Measurements from ENCODE around the gene CAV3.

CAV3 gene

DNA sequence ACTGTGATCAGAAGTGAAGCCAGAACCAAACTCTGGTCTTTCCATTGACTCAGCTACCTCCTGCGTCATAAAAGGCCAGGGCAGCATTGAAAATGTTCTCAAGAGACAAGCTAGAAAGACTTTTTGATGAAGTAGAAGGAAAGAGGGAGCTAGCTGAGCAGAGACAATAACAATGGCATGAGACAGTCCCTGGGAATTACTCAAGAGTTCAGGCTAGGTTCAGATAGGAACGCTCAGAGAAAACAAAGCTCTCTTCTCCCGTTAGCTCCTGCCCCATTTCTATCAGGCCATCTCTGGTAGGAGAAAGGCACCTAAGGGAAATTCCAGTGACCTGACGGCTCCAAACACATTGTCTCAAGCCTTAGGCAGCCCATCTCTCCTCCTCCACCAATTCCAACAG, 42.8 kb downstream of the CAV3 start:
- Histone ChIP-seq H3K4me1 (ENCODE audit: low read length) (peaks cover 15% of the 10 kb centered on the region), H3K4me3 (ENCODE audit: low read length) (no peak overlapping the region), H3K27ac (ENCODE audit: low read length) (no peak overlapping the region), H3K36me3 (replicated peaks; ENCODE audit: low read depth, low read length) (no peaks in the 10 kb centered on the region), H3K27me3 (ENCODE audit: low read depth, low read length) (no peaks in the 10 kb centered on the region), H3K9me3 (ENCODE audit: insufficient read depth, low read length) (no peaks in the 10 kb centered on the region), H2AFZ (ENCODE audit: low read depth, low read length) (no peak overlapping the region), H3K79me2 (ENCODE audit: low read length) (no peaks in the 10 kb centered on the region), H3K4me2 (ENCODE audit: low read length) (no peak overlapping the region), H4K20me1 (ENCODE audit: insufficient read depth, low read length) (no peaks in the 10 kb centered on the region), H3K9ac (ENCODE audit: low read length) (no peak overlapping the region)
- TF ChIP-seq EZH2phosphoT487 (IDR thresholded peaks at IDR 0.05; ENCODE audit: low read depth) = no peak
- TF ChIP-seq, protein P1, sequence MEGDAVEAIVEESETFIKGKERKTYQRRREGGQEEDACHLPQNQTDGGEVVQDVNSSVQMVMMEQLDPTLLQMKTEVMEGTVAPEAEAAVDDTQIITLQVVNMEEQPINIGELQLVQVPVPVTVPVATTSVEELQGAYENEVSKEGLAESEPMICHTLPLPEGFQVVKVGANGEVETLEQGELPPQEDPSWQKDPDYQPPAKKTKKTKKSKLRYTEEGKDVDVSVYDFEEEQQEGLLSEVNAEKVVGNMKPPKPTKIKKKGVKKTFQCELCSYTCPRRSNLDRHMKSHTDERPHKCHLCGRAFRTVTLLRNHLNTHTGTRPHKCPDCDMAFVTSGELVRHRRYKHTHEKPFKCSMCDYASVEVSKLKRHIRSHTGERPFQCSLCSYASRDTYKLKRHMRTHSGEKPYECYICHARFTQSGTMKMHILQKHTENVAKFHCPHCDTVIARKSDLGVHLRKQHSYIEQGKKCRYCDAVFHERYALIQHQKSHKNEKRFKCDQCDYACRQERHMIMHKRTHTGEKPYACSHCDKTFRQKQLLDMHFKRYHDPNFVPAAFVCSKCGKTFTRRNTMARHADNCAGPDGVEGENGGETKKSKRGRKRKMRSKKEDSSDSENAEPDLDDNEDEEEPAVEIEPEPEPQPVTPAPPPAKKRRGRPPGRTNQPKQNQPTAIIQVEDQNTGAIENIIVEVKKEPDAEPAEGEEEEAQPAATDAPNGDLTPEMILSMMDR (IDR thresholded peaks at IDR 0.05; ENCODE audit: low read depth, low read length) = no peak

DNA sequence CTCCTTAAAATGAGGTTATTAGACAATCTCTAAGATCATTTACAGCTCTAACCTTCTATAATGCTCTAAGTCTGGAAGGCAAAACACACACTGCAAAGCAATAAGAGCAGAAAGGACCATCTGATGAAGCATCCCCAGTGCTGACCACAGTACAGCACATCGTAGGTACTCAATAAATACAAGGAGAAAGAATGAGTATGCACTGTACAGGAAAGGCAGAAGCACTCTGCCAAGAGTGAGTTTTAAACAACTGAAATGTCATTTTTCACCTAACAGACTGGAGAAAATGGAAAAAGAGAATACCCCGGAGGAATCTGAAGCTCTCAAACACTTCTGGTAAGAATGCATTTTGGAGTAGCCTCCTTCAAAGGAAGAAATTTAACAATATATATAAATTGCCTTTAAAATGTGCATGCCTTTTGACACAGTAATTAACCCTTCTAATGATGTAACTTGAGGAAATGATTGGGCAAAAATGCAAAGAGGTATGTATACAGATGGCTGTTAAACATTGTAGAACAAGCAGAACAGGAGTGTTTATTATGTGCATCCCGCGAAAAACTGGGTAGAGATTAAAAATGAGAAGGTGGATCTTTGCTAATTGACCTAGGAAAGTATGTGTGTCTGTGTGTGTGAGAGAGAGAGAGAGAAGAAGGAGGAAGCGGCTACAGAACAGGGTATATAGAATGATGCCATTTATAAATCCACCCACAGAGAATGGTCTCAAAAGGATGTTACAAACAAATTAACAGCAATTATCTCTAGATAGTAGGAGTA, 43.8 kb downstream of the CAV3 start:
- no peaks in the 10 kb centered on the region for H3K36me3 ChIP-seq (replicated peaks; ENCODE audit: low read depth, low read length)
- H3K27ac ChIP-seq (ENCODE audit: low read length) = no peak overlapping the region
- no peak overlapping the region for H2AFZ ChIP-seq (ENCODE audit: low read depth, low read length)
- no peaks in the 10 kb centered on the region for H3K9me3 ChIP-seq (ENCODE audit: insufficient read depth, low read length)
- H3K27me3 ChIP-seq (ENCODE audit: low read depth, low read length) = no peaks in the 10 kb centered on the region
- H3K4me3 ChIP-seq (ENCODE audit: low read length) = no peak overlapping the region
- H3K9ac ChIP-seq (ENCODE audit: low read length) = no peak overlapping the region
- H4K20me1 ChIP-seq (ENCODE audit: insufficient read depth, low read length) = no peaks in the 10 kb centered on the region
- H3K4me2 ChIP-seq (ENCODE audit: low read length) = no peak overlapping the region
- TF ChIP-seq, protein P1 (IDR thresholded peaks at IDR 0.05; ENCODE audit: low read depth, low read length) = no peak
- no peak for TF ChIP-seq EZH2phosphoT487 (IDR thresholded peaks at IDR 0.05; ENCODE audit: low read depth)
- H3K4me1 ChIP-seq (ENCODE audit: low read length) = peaks cover 7% of the 10 kb centered on the region
- H3K79me2 ChIP-seq (ENCODE audit: low read length) = no peaks in the 10 kb centered on the region

DNA sequence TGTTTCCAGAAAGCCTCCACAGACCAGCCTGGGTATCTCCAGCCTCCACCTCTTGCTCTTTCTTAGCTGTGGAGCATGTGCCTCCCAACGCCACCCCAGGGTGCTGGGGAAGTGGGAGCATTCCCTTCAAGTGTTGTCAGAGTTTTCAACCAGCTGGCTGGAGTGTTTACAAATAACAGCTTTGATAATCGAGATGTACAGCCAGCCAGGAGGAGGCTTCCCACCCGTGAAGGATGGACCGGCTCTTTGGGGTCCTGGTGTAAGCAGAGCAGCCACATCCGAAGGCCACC, 44.3 kb downstream of the CAV3 start:
- Histone ChIP-seq H3K36me3 (replicated peaks; ENCODE audit: low read depth, low read length) (no peaks in the 10 kb centered on the region), H3K4me1 (ENCODE audit: low read length) (peaks cover 7% of the 10 kb centered on the region), H3K4me2 (ENCODE audit: low read length) (no peak overlapping the region), H4K20me1 (ENCODE audit: insufficient read depth, low read length) (no peaks in the 10 kb centered on the region), H3K27me3 (ENCODE audit: low read depth, low read length) (no peaks in the 10 kb centered on the region), H3K27ac (ENCODE audit: low read length) (no peak overlapping the region), H3K79me2 (ENCODE audit: low read length) (no peaks in the 10 kb centered on the region), H3K9ac (ENCODE audit: low read length) (no peak overlapping the region), H3K4me3 (ENCODE audit: low read length) (no peak overlapping the region), H3K9me3 (ENCODE audit: insufficient read depth, low read length) (no peaks in the 10 kb centered on the region), H2AFZ (ENCODE audit: low read depth, low read length) (no peak overlapping the region)
- TF ChIP-seq, protein P1 (IDR thresholded peaks at IDR 0.05; ENCODE audit: low read depth, low read length) = no peak
- TF ChIP-seq EZH2phosphoT487 (IDR thresholded peaks at IDR 0.05; ENCODE audit: low read depth) = no peak

DNA sequence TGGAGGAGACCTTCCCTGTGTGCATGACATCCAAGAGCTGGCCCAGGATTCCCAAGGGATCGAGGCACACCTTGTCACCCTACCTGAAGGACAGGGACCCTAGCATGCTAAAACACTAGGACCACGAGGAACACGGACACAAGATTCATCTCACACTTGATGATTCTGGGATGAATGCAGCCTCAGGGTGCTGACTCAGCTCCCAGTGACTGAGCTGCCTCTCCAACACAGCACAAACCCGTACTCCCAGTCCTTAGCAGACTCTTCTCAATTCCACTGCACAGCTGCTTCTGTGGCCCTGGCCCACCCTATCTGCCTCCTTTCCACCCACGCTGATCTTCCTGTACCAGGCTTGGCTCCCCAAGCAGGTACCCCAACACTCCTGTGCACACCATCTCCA, 44.9 kb downstream of the CAV3 start:
- Histone ChIP-seq H3K4me3 (ENCODE audit: low read length) (no peak overlapping the region), H3K9me3 (ENCODE audit: insufficient read depth, low read length) (no peaks in the 10 kb centered on the region), H3K27ac (ENCODE audit: low read length) (no peak overlapping the region), H3K36me3 (replicated peaks; ENCODE audit: low read depth, low read length) (no peaks in the 10 kb centered on the region), H2AFZ (ENCODE audit: low read depth, low read length) (no peak overlapping the region), H3K4me2 (ENCODE audit: low read length) (no peak overlapping the region), H3K4me1 (ENCODE audit: low read length) (peaks cover 7% of the 10 kb centered on the region), H3K79me2 (ENCODE audit: low read length) (no peaks in the 10 kb centered on the region), H3K9ac (ENCODE audit: low read length) (no peak overlapping the region), H3K27me3 (ENCODE audit: low read depth, low read length) (no peaks in the 10 kb centered on the region), H4K20me1 (ENCODE audit: insufficient read depth, low read length) (no peaks in the 10 kb centered on the region)
- TF ChIP-seq EZH2phosphoT487 (IDR thresholded peaks at IDR 0.05; ENCODE audit: low read depth) = no peak
- TF ChIP-seq, protein P1 (IDR thresholded peaks at IDR 0.05; ENCODE audit: low read depth, low read length) = no peak

Data from OCI-LY3 (cell line).